H9 (cell line): ENCODE results near the gene SCTR. TPM values are rescaled to one million over a fixed set of nuclear protein-coding genes. Genes with fewer than 3 reads are reported as not detected.

Source experiments
- DNase-seq: peaks from one replicate; pipeline ENCODE4 v3.0.0-alpha.2; 2017
- H2AFZ ChIP-seq: one replicate; pipeline ENCODE4 v1.6.1; 2013; ENCODE audit warnings: mild to moderate bottlenecking, low read length, control low read depth, moderate library complexity
- H2AK5ac ChIP-seq: 2 replicates; pipeline ENCODE4 v1.6.1; 2013; ENCODE audit warnings: low read length, control low read depth, mixed read lengths; ENCODE audit not compliant: insufficient read length
- H2BK120ac ChIP-seq: one replicate; pipeline ENCODE4 v1.6.1; 2013; ENCODE audit warnings: low read depth, mild to moderate bottlenecking, low read length, control low read depth, inconsistent platforms; ENCODE audit not compliant: poor library complexity, severe bottlenecking
- H2BK12ac ChIP-seq: 2 replicates; pipeline ENCODE4 v1.6.1; 2013; ENCODE audit warnings: low read length, control low read depth, mixed read lengths, low read depth; ENCODE audit not compliant: insufficient read length
- H2BK15ac ChIP-seq: 2 replicates; pipeline ENCODE4 v1.6.1; 2013; ENCODE audit warnings: low read depth, low read length, control low read depth
- H2BK20ac ChIP-seq: one replicate; pipeline ENCODE4 v1.6.1; 2013; ENCODE audit warnings: low read depth, mild to moderate bottlenecking, low read length, control low read depth, inconsistent platforms; ENCODE audit not compliant: poor library complexity, severe bottlenecking
- H2BK5ac ChIP-seq: 2 replicates; pipeline ENCODE4 v1.6.1; 2013; ENCODE audit warnings: low read length, control low read depth, mixed read lengths; ENCODE audit not compliant: insufficient read length
- H3K14ac ChIP-seq: 2 replicates; pipeline ENCODE4 v1.6.1; 2013; ENCODE audit warnings: low read length, control low read depth; ENCODE audit not compliant: insufficient read depth
- H3K18ac ChIP-seq: 2 replicates; pipeline ENCODE4 v1.6.1; 2013; ENCODE audit warnings: low read depth, mild to moderate bottlenecking, mixed read lengths, low read length, control low read depth; ENCODE audit not compliant: insufficient read length
- H3K23ac ChIP-seq: 2 replicates; pipeline ENCODE4 v1.6.1; 2013; ENCODE audit warnings: low read length, control low read depth, mixed read lengths, low read depth; ENCODE audit not compliant: insufficient read length
- H3K23me2 ChIP-seq: 2 replicates; pipeline ENCODE4 v1.6.1; 2013; ENCODE audit warnings: low read depth, mild to moderate bottlenecking, mixed read lengths, low read length, control low read depth; ENCODE audit not compliant: insufficient read length, poor library complexity, severe bottlenecking
- H3K27ac ChIP-seq: 2 replicates; pipeline ENCODE4 v1.5.1; 2013; ENCODE audit warnings: low read length, control low read depth, mixed read lengths, low read depth; ENCODE audit not compliant: insufficient read length
- H3K27me3 ChIP-seq: 2 replicates; pipeline ENCODE4 v1.6.1; 2013; ENCODE audit warnings: low read length, control low read depth, inconsistent platforms; ENCODE audit not compliant: insufficient read depth
- H3K4ac ChIP-seq: 2 replicates; pipeline ENCODE4 v1.6.1; 2013; ENCODE audit warnings: low read depth, mild to moderate bottlenecking, control low read depth, inconsistent platforms, low read length, moderate library complexity
- H3K4me1 ChIP-seq: 2 replicates; pipeline ENCODE4 v1.6.1; 2013; ENCODE audit warnings: low read length, control low read depth, inconsistent platforms; ENCODE audit not compliant: insufficient read depth
- H3K4me2 ChIP-seq: 2 replicates; pipeline ENCODE4 v1.6.1; 2013; ENCODE audit warnings: low read length, control low read depth, mixed read lengths; ENCODE audit not compliant: insufficient read length, insufficient read depth
- H3K56ac ChIP-seq: 2 replicates; pipeline ENCODE4 v1.6.1; 2013; ENCODE audit warnings: low read depth, mild to moderate bottlenecking, mixed read lengths, low read length, control low read depth; ENCODE audit not compliant: insufficient read length
- H3K79me1 ChIP-seq: 2 replicates; pipeline ENCODE4 v1.6.1; 2013; ENCODE audit warnings: low read depth, mild to moderate bottlenecking, moderate library complexity, low read length, control low read depth, inconsistent platforms; ENCODE audit not compliant: insufficient read depth, poor library complexity, severe bottlenecking
- H3K79me2 ChIP-seq: 2 replicates; pipeline ENCODE4 v1.6.1; 2013; ENCODE audit warnings: low read length, control low read depth, inconsistent platforms; ENCODE audit not compliant: insufficient read depth
- H3K9ac ChIP-seq: 2 replicates; pipeline ENCODE4 v1.6.1; 2013; ENCODE audit warnings: low read length, control low read depth, mixed read lengths; ENCODE audit not compliant: insufficient read length; ENCODE audit errors: extremely low read depth
- H3K9me3 ChIP-seq: one replicate; pipeline ENCODE4 v1.6.1; 2013; ENCODE audit warnings: low read depth, low read length, inconsistent platforms; ENCODE audit not compliant: control insufficient read depth
- H3T11ph ChIP-seq: one replicate; pipeline ENCODE4 v1.6.1; 2013; ENCODE audit warnings: mild to moderate bottlenecking, low read length, control low read depth, inconsistent platforms
- H4K20me1 ChIP-seq: one replicate; pipeline ENCODE4 v1.6.1; 2013; ENCODE audit not compliant: control insufficient read depth, insufficient read length, insufficient read depth
- H4K5ac ChIP-seq: 2 replicates; pipeline ENCODE4 v1.6.1; 2013; ENCODE audit warnings: low read depth, mild to moderate bottlenecking, mixed read lengths, low read length, control low read depth; ENCODE audit not compliant: insufficient read length
- H4K8ac ChIP-seq: replicated peaks from 2 replicates; pipeline ENCODE4 v1.6.1; 2013; ENCODE audit warnings: low read length, control low read depth, mixed read lengths, low read depth; ENCODE audit not compliant: insufficient read length
- H4K91ac ChIP-seq: 2 replicates; pipeline ENCODE4 v1.6.1; 2013; ENCODE audit warnings: low read depth, mild to moderate bottlenecking, moderate library complexity, mixed read lengths, low read length, control low read depth; ENCODE audit not compliant: insufficient read length
- H3K27ac Mint-ChIP-seq, 3 experiments: 2 replicates in 2 of 3; 3 replicates in 1 of 3; pipeline ENCODE4 v1.8.0; 2020 to 2021; ENCODE audit warnings: mixed read lengths in 3 of 3, mild to moderate bottlenecking in 1 of 3, moderate library complexity in 1 of 3
- H3K27me3 Mint-ChIP-seq: 2 replicates; pipeline ENCODE4 v1.8.0; 2021; ENCODE audit warnings: low read depth, mild to moderate bottlenecking, moderate library complexity, mixed read lengths
- H3K36me3 Mint-ChIP-seq, 3 experiments: 2 replicates in 2 of 3; 3 replicates in 1 of 3; pipeline ENCODE4 v1.8.0; 2020 to 2021; ENCODE audit warnings: low read depth in 3 of 3, mixed read lengths in 3 of 3; ENCODE audit not compliant: insufficient read depth in 1 of 3
- H3K4me1 Mint-ChIP-seq, 2 experiments: 2 replicates each; pipeline ENCODE4 v1.8.0; 2020; ENCODE audit warnings: mixed read lengths in 2 of 2
- H3K4me3 Mint-ChIP-seq, 2 experiments: 2 replicates in 1 of 2; 3 replicates in 1 of 2; pipeline ENCODE4 v1.8.0; 2020 to 2021; ENCODE audit warnings: mild to moderate bottlenecking in 2 of 2, mixed read lengths in 2 of 2, moderate library complexity in 1 of 2
- H3K9me3 Mint-ChIP-seq, 2 experiments: 2 replicates in 1 of 2; 3 replicates in 1 of 2; pipeline ENCODE4 v1.8.0; 2020; ENCODE audit warnings: mild to moderate bottlenecking in 2 of 2, mixed read lengths in 2 of 2, moderate library complexity in 1 of 2
- CTCF ChIP-seq: fragments of 200-600 bp; sonication (generic); conservative IDR thresholded peaks from 3 replicates; pipeline ENCODE4 v1.8.0; 2021; ENCODE audit warnings: antibody characterized with exemption, mild to moderate bottlenecking
- total RNA-seq: library from RNA; stranded (reverse); gene quantifications from 2 replicates; pipeline ENCODE4 v1.2.1, GENCODE V29; 2021

The SCTR gene
- total RNA-seq, 1 experiment from 2014 or later = not detected

GRCh38 chr2:119567292-119567691 lies 43.0 kb upstream of the SCTR start:
- no peaks in the 10 kb centered on the region; the same call in none of the 2 replicates for H3K27me3 Mint-ChIP-seq
- Histone ChIP-seq H2BK12ac (no peak overlapping the region), H2AK5ac (no peak overlapping the region), H3K9me3 (no peaks in the 10 kb centered on the region), H3K79me1 (no peaks in the 10 kb centered on the region), H3T11ph (no peak overlapping the region), H3K9ac (no peak overlapping the region), H3K27ac (no peak overlapping the region), H3K23me2 (no peaks in the 10 kb centered on the region), H2BK5ac (no peak overlapping the region), H2BK120ac (no peak overlapping the region), H3K18ac (no peak overlapping the region), H2AFZ (no peak overlapping the region), H3K56ac (no peak overlapping the region), H4K5ac (no peak overlapping the region), H3K23ac (no peak overlapping the region), H3K4me2 (no peak overlapping the region), H4K20me1 (no peaks in the 10 kb centered on the region), H3K27me3 (no peaks in the 10 kb centered on the region), H2BK20ac (no peak overlapping the region), H3K14ac (no peak overlapping the region), H4K91ac (no peak overlapping the region), H3K79me2 (no peaks in the 10 kb centered on the region), H2BK15ac (no peak overlapping the region), H4K8ac (no peak overlapping the region), H3K4me1 (no peaks in the 10 kb centered on the region), H3K4ac (no peak overlapping the region)
- no peak for DNase-seq
- H3K4me3 Mint-ChIP-seq = no peak overlapping the region
- no peaks in the 10 kb centered on the region for H3K4me1 Mint-ChIP-seq
- H3K27ac Mint-ChIP-seq = no peak overlapping the region
- TF ChIP-seq CTCF = no peak
- peaks cover 3 to 5% (median 3%) of the 10 kb centered on the region in 3 experiments; a peak in 3 of 7 replicates for H3K36me3 Mint-ChIP-seq
- H3K9me3 Mint-ChIP-seq = peaks cover 14 to 17% of the 10 kb centered on the region in 2 experiments; a peak in 4 of 5 replicates
